Calu3 (cell line): ENCODE data around the gene PTPN1. TPM values are rescaled to one million over a fixed set of nuclear protein-coding genes. Genes with fewer than 3 reads are reported as not detected.

Experiments
- BruUV-seq: library from RNA; stranded (reverse); fragments of 400-500 nt; replicated peaks from 2 replicates; lab custom pipeline; 2021; lab: Mats Ljungman, UMichigan
- CTCF ChIA-PET: fragments of 300-600 bp; sonication (Branson Sonifier 250); formaldehyde crosslinking; loops from one replicate; lab custom pipeline; 2022; ENCODE audit warnings: antibody characterized with exemption; lab: Charles Lee
- DNase-seq: peaks from one replicate; pipeline ENCODE4 v3.0.0; 2022
- H3K27ac Mint-ChIP-seq: one replicate; pipeline ENCODE4 v1.8.0; 2022; ENCODE audit warnings: mixed read lengths; ENCODE audit not compliant: unreplicated experiment
- H3K27me3 Mint-ChIP-seq: one replicate; pipeline ENCODE4 v1.8.0; 2022; ENCODE audit warnings: mixed read lengths; ENCODE audit not compliant: unreplicated experiment
- H3K36me3 Mint-ChIP-seq: one replicate; pipeline ENCODE4 v1.8.0; 2022; ENCODE audit warnings: mild to moderate bottlenecking, moderate library complexity, mixed read lengths; ENCODE audit not compliant: insufficient read depth, unreplicated experiment
- H3K4me1 Mint-ChIP-seq: one replicate; pipeline ENCODE4 v1.8.0; 2022; ENCODE audit warnings: mild to moderate bottlenecking, low read depth, mixed read lengths; ENCODE audit not compliant: unreplicated experiment
- H3K4me3 Mint-ChIP-seq: one replicate; pipeline ENCODE4 v1.8.0; 2022; ENCODE audit warnings: mild to moderate bottlenecking, low read depth, moderate library complexity, mixed read lengths; ENCODE audit not compliant: unreplicated experiment
- H3K9me3 Mint-ChIP-seq: one replicate; pipeline ENCODE4 v1.8.0; 2022; ENCODE audit warnings: low read depth, mixed read lengths; ENCODE audit not compliant: unreplicated experiment
- intact Hi-C: fragments of 100-400 bp; cut with micrococcal nuclease; formaldehyde crosslinking; loops from one replicate; pipeline ENCODE4 v1.10.0; 2022; ENCODE audit not compliant: unreplicated experiment
- total RNA-seq: library from RNA; stranded (reverse); gene quantifications from 2 replicates; pipeline ENCODE4 v1.2.3, GENCODE V29; 2022
- TF ChIP-seq, protein P1 (sequence below): fragments of 200-600 bp; IDR thresholded peaks from one replicate; pipeline ENCODE4 v1.8.0; 2022; ENCODE audit warnings: antibody characterized with exemption; ENCODE audit not compliant: unreplicated experiment

Gene PTPN1
- total RNA-seq, 1 experiment from 2014 or later, result 58.5 TPM

GRCh38 chr20:50477239-50477872 lies 32.8 kb upstream of the PTPN1 start:
- TF ChIP-seq, protein P1, sequence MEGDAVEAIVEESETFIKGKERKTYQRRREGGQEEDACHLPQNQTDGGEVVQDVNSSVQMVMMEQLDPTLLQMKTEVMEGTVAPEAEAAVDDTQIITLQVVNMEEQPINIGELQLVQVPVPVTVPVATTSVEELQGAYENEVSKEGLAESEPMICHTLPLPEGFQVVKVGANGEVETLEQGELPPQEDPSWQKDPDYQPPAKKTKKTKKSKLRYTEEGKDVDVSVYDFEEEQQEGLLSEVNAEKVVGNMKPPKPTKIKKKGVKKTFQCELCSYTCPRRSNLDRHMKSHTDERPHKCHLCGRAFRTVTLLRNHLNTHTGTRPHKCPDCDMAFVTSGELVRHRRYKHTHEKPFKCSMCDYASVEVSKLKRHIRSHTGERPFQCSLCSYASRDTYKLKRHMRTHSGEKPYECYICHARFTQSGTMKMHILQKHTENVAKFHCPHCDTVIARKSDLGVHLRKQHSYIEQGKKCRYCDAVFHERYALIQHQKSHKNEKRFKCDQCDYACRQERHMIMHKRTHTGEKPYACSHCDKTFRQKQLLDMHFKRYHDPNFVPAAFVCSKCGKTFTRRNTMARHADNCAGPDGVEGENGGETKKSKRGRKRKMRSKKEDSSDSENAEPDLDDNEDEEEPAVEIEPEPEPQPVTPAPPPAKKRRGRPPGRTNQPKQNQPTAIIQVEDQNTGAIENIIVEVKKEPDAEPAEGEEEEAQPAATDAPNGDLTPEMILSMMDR, result no peak
- H3K9me3 Mint-ChIP-seq, result no peaks in the 10 kb centered on the region
- H3K4me3 Mint-ChIP-seq, result no peak overlapping the region
- BruUV-seq, result no TSS peak
- no peak for DNase-seq
- CTCF ChIA-PET, result interaction anchor here (0.7 kb wide), 1 partner anchor 182 kb away, joined by 3 read pairs; no protein-coding TSS in a partner anchor
- peaks cover 17% of the 10 kb centered on the region for H3K4me1 Mint-ChIP-seq
- intact Hi-C loops, result loop anchor here (10.0 kb wide), 1 partner anchor 287 kb away; no protein-coding TSS in a partner anchor
- H3K36me3 Mint-ChIP-seq, result no peaks in the 10 kb centered on the region
- no peak overlapping the region for H3K27ac Mint-ChIP-seq
- H3K27me3 Mint-ChIP-seq, result no peaks in the 10 kb centered on the region

DNA sequence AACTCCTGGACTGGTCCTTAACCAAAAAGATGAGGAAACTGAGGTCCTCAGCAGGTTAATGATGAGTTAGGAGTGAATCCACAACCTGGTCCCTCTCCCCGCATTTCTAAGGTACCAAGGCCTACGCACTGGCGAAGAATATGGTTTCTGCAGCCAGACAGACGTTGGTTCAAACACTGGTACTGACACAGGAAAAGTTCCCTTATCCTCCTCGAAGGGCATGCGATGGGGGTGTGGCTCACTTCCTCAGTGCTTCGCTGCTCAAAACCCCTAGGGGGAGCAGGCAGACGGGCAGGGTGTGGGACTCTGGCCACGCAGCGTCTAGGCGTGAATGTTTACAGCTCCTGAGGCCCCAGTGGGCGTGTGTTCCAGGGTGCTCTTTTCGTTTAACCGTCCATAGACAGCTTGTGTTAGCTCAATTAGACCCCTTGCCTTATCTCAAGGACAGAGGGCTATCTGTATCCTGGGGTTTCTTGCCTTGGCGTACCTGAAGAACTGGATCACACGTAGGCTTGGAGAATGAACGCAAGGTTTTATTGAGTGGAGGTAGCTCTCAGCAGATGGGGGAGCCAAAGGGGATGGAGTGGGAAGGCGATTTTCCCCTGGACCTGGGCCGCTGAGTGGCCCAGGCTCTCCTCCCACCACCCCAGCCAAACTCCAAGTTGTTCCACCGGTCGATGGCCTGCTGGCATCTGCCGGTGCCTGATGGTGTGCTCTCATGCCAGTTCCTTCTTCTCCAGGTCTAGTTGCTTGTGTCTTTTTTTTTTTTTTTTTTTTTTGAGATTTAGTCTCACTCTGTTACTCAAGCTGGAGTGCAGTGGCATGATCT lies 31.8 kb upstream of the PTPN1 start:
- TF ChIP-seq, protein P1, result peak; percentile 61
- no peak overlapping the region for H3K4me3 Mint-ChIP-seq
- H3K9me3 Mint-ChIP-seq, result no peaks in the 10 kb centered on the region
- H3K27ac Mint-ChIP-seq, result no peak overlapping the region
- H3K4me1 Mint-ChIP-seq, result peaks cover 15% of the 10 kb centered on the region
- intact Hi-C loops, result loop anchor here (10.0 kb wide), 1 partner anchor 286 kb away; no protein-coding TSS in a partner anchor
- peaks cover 1% of the 10 kb centered on the region for H3K36me3 Mint-ChIP-seq
- BruUV-seq, result no TSS peak
- peak; percentile 64 for DNase-seq
- CTCF ChIA-PET, result interaction anchor here (0.6 to 0.7 kb wide), 2 partner anchors 20 to 183 kb away, joined by 3 to 5 read pairs; no protein-coding TSS in a partner anchor
- no peaks in the 10 kb centered on the region for H3K27me3 Mint-ChIP-seq

- BruUV-seq, result no TSS peak
- H3K36me3 Mint-ChIP-seq, result peaks cover 6% of the 10 kb centered on the region
- intact Hi-C loops, result no loop called here
- H3K9me3 Mint-ChIP-seq, result peaks cover 3% of the 10 kb centered on the region
- no peak overlapping the region for H3K4me3 Mint-ChIP-seq
- H3K27ac Mint-ChIP-seq, result no peak overlapping the region
- TF ChIP-seq, protein P1, result no peak
- H3K4me1 Mint-ChIP-seq, result peaks cover 14% of the 10 kb centered on the region
- DNase-seq, result no peak
- CTCF ChIA-PET, result no interaction called here
- no peaks in the 10 kb centered on the region for H3K27me3 Mint-ChIP-seq
Observed at GRCh38 chr20:50481741-50482140, 28.4 kb upstream of the PTPN1 start.

DNA sequence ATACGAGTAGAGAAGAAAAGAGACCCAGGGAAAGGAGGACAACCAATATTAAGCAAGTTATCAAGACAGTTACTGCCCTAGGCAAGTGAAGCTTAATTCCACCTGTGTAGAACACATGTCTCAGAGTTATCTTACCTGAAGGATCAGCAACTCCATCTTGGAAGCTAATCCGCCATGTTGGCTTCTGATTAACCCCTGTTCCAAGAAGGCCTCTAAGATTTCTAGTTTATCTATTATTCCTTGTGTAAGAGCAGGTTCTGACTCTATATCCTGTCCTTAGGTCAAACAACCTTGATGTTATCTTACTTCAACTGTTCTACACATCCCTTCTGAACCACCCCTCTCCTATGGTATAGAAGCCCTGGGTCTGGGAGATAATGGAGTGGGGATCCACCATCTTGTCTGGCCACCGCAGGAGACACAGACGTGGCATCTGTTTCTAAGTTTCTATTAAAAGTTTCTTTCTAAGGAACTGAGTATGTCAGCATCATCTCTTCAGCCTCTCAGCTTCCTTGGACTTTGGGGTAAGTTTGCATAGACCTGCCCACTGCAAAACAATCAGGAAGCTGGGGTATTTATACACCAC lies 27.7 kb upstream of the PTPN1 start:
- Mint-ChIP-seq H3K36me3 (peaks cover 6% of the 10 kb centered on the region), H3K27me3 (no peaks in the 10 kb centered on the region), H3K27ac (no peak overlapping the region), H3K4me1 (peaks cover 14% of the 10 kb centered on the region), H3K4me3 (peak overlapping the region; percentile 65), H3K9me3 (peaks cover 3% of the 10 kb centered on the region)
- CTCF ChIA-PET, result interaction anchor here (0.6 kb wide), 1 partner anchor 21 kb away, joined by 4 read pairs; no protein-coding TSS in a partner anchor
- DNase-seq, result no peak
- TF ChIP-seq, protein P1, result no peak
- intact Hi-C loops, result no loop called here
- TSS peak; percentile 63 for BruUV-seq
